GM12801 (cell line): ENCODE data around the gene TECRL.

ENCODE experiments used
- TF ChIP-seq, protein P1 (sequence below): IDR thresholded peaks from one replicate; pipeline ENCODE4 v1.5.1; 2011; ENCODE audit warnings: control low read depth; ENCODE audit not compliant: insufficient read length; ENCODE audit errors: extremely low read depth

TECRL gene

DNA sequence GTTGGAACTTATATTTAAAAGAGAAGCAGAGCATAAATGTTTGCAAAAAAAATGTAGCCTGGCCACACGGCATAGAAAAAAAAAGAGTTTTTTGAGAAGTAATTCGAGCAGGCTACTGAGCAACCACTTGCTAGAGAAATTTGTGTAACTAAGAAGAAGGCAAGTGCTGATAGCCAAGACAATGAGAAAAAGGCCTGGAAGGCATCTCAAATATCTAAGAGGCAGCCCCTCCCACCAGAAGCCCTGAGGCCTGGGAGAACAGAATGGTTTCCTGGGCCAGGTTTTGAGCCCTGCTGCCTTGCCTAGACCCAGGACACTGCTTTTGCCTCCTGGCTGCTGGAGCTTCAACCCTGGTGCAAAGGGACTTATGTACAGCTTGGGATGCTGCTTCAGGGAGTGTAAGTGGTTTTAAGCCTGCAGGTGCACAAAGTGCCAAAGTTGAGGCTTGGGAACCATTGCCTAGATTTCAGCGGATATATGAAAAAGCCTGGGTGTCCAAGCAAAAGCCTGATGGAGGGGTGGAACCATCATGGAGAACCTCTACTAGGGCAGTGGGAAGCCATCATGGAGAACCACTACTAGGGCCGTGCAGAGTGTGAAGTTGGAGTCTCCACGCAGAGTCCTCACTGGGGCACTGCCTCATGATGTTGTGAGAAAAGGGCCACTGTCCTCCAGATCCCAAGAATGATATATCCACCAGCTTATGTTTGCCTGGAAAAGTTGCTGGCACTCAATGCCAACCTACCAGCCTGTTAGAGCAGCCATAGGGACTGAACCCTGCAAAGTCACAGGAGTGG lies 9.7 kb downstream of the TECRL start:
- TF ChIP-seq, protein P1, sequence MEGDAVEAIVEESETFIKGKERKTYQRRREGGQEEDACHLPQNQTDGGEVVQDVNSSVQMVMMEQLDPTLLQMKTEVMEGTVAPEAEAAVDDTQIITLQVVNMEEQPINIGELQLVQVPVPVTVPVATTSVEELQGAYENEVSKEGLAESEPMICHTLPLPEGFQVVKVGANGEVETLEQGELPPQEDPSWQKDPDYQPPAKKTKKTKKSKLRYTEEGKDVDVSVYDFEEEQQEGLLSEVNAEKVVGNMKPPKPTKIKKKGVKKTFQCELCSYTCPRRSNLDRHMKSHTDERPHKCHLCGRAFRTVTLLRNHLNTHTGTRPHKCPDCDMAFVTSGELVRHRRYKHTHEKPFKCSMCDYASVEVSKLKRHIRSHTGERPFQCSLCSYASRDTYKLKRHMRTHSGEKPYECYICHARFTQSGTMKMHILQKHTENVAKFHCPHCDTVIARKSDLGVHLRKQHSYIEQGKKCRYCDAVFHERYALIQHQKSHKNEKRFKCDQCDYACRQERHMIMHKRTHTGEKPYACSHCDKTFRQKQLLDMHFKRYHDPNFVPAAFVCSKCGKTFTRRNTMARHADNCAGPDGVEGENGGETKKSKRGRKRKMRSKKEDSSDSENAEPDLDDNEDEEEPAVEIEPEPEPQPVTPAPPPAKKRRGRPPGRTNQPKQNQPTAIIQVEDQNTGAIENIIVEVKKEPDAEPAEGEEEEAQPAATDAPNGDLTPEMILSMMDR: no peak

DNA sequence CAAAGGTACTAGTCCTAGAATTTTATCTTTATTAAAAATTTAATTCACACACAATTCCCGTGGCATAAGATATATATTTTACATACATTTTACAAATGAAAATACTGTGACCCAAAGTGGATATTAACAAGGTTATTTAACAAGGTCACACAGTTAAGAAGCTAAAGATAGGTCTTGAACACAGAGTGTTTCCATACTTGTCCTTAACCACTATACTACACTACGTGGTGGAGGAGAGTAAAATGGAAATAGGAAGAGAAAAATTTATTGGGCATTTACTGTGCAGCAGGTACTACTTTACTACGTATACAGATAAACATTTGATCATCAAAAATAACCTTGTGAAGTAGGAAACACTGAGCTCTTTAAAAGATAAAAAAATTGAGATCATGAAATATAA lies 14.8 kb downstream of the TECRL start:
- TF ChIP-seq, protein P1: no peak

DNA sequence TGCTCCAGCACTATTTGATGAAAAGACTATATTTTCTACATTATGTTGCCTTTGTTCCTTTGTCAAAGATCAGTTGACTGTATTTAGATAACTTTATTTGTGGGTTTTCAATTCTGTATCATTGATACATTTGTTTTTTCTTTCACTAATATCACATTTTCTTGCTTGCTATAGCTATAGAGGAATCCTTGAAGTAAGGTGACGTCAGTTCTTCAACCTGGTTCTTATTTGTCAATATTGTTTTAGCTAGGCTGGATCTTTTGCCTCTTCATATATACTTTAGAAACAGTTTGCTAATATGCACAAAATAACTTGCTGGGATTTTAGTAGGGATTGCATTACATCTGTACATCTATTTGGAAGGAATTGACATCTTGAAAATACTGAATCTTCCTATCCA lies 21.0 kb downstream of the TECRL start:
- TF ChIP-seq, protein P1: no peak

DNA sequence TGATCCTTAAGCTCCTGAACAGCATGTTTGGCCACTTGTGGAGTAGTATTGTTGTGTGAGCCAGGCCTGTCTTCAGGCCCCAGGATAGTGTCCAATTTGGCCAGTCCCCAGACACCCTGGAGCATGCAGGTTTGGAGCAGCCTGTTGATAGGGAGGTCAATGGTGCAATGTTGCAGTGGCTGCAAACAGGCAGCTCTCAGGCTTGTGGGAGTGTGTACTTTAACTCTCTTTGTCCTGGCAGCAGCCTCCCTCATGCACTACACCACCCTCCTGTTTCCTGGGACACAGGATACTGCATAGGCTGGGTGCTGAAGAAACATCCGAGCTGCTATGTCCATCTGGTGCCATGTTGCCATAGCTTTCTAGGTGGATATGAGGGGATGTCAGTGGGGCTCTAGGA lies 24.0 kb downstream of the TECRL start:
- TF ChIP-seq, protein P1: no peak

GRCh38 chr4:64384237-64385203 lies 24.7 kb downstream of the TECRL start:
- TF ChIP-seq, protein P1: no peak

- TF ChIP-seq, protein P1: no peak
Observed at GRCh38 chr4:64368741-64369140, 40.5 kb downstream of the TECRL start.

DNA sequence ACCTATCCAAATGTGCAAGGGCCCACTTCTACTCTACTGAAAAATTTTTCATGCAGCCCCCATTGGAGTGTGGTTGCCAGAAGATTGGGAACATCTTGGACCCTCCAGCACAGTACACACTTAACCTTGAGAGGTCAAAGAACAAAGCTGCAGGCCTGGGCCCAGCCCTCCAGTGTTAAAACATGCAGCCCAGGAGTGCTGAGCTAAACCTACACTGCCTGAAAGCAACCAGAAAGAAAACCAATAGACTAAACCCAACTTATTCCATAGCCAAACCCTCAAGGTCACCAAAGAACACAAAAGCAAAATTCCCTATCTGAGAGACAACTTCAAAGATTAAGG lies 47.9 kb downstream of the TECRL start:
- TF ChIP-seq, protein P1: no peak
